ENCODE data around the gene VGF.

The VGF gene

DNA sequence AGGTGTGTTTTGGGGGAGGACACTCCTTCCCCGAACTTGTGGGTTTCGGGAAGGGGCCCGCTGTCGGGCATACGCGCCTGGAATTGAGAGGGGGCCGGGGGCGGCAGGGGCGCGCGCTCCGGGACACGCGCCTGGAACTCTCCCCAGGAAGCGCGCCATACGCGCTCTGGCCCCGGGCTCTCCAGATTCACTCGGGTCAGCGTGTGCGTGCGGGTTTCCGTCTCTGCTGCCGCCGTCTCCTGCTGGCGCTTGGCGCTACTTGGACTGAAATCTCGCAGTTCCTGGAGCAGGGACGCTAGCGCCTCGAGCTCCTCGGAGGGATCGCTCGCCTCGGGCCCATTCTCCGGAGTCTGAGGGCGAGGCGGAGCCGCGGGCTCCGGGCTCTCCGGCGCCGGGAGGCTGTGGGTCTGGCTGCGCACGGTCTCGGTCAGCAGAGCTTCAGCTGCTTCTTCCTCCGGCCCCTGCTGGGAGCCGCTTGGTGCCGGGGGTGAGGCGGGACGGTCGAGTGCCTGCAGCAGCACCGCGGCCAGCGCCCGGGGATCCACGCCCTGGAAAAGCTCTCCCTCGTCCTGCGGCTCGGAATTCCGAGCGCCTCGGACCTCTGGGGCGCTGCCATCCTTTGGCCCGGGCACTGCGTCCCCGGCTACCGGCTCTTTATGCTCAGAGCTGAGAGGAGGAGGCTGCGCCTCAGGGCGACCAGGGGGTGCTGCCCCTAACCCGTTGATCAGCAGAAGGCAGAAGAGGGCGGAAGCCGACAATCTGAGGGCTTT, 1.1 kb downstream of the VGF start (continued):
- TF ChIP-seq ZNF398 (tag by site-specific recombination; IDR thresholded peaks at IDR 0.05) = no peak
- no peak for TF ChIP-seq ZNF140 (tag by site-specific recombination; IDR thresholded peaks at IDR 0.05)
- TF ChIP-seq KLF7 (tag by site-specific recombination; IDR thresholded peaks at IDR 0.05; ENCODE audit: borderline replicate concordance) = no peak
- TF ChIP-seq GLI4 (tag by site-specific recombination; IDR thresholded peaks at IDR 0.05) = no peak
- TF ChIP-seq ZNF18 (tag by site-specific recombination; IDR thresholded peaks at IDR 0.05) = no peak
- no peak for TF ChIP-seq YY2 (tag by site-specific recombination; IDR thresholded peaks at IDR 0.05)
- TF ChIP-seq ZNF37A (tag by site-specific recombination; IDR thresholded peaks at IDR 0.05) = no peak
- TF ChIP-seq ZIC2 (tag by site-specific recombination; IDR thresholded peaks at IDR 0.05) = peak; percentile 38; the same call in 1 of the 2 replicates
- no peak for TF ChIP-seq ZSCAN16 (tag by site-specific recombination; IDR thresholded peaks at IDR 0.05)
- no peak for TF ChIP-seq RBAK (tag by site-specific recombination; IDR thresholded peaks at IDR 0.05)
- TF ChIP-seq ZNF830 (tag by site-specific recombination; IDR thresholded peaks at IDR 0.05; ENCODE audit: low read depth) = no peak
- no peak for TF ChIP-seq INSM2 (tag by site-specific recombination; IDR thresholded peaks at IDR 0.05)
- peak; percentile 24; the same call in 1 of the 2 replicates for TF ChIP-seq ZNF121 (tag by site-specific recombination; IDR thresholded peaks at IDR 0.05)
- TF ChIP-seq ZNF747 (tag by site-specific recombination; IDR thresholded peaks at IDR 0.05) = no peak
- 0 out of 2 replicates have a peak, but pooled peaks have one; percentile 5 for TF ChIP-seq ZNF561 (tag by site-specific recombination; IDR thresholded peaks at IDR 0.05; ENCODE audit: borderline replicate concordance)
- no peak for TF ChIP-seq ZNF777 (tag by site-specific recombination; IDR thresholded peaks at IDR 0.05; ENCODE audit: borderline replicate concordance)
- peak; percentile 34; the same call in 1 of the 2 replicates for TF ChIP-seq ZBTB17 (tag by site-specific recombination; IDR thresholded peaks at IDR 0.05)
- no peak for TF ChIP-seq AEBP2 (tag by site-specific recombination; IDR thresholded peaks at IDR 0.05; ENCODE audit: borderline replicate concordance)
- no peak for TF ChIP-seq ZNF2 (tag by site-specific recombination; IDR thresholded peaks at IDR 0.05)
- TF ChIP-seq, protein P1, sequence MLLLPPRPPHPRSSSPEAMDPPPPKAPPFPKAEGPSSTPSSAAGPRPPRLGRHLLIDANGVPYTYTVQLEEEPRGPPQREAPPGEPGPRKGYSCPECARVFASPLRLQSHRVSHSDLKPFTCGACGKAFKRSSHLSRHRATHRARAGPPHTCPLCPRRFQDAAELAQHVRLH (tag by site-specific recombination; IDR thresholded peaks at IDR 0.05) = no peak
- no peak for TF ChIP-seq ZNF544 (tag by site-specific recombination; IDR thresholded peaks at IDR 0.05)
- no peak for TF ChIP-seq ZSCAN30 (tag by site-specific recombination; IDR thresholded peaks at IDR 0.05)
- TF ChIP-seq ZNF266 (tag by site-specific recombination; IDR thresholded peaks at IDR 0.05; ENCODE audit: low read depth) = no peak
- TF ChIP-seq ZNF776 (tag by site-specific recombination; IDR thresholded peaks at IDR 0.05; ENCODE audit: borderline replicate concordance) = no peak
- no peak for TF ChIP-seq ZNF221 (tag by site-specific recombination; IDR thresholded peaks at IDR 0.05; ENCODE audit: borderline replicate concordance)
- peak; percentile 15; the same call in 1 of the 2 replicates for TF ChIP-seq ZBTB8A (tag by site-specific recombination; IDR thresholded peaks at IDR 0.05)
- 0 out of 2 replicates have a peak, but pooled peaks have one; percentile 9 for TF ChIP-seq ZNF341 (tag by site-specific recombination; IDR thresholded peaks at IDR 0.05; ENCODE audit: low read depth)
- no peak for TF ChIP-seq ZNF677 (tag by site-specific recombination; IDR thresholded peaks at IDR 0.05)
- TF ChIP-seq ZNF350 (tag by site-specific recombination; IDR thresholded peaks at IDR 0.05) = no peak
- TF ChIP-seq ZNF324 (tag by site-specific recombination; IDR thresholded peaks at IDR 0.05) = no peak
- TF ChIP-seq ZNF175 (tag by site-specific recombination; IDR thresholded peaks at IDR 0.05) = no peak
- TF ChIP-seq PBX3 (CRISPR knock-in tag; IDR thresholded peaks at IDR 0.05) = no peak
- TF ChIP-seq ZFP37 (tag by site-specific recombination; IDR thresholded peaks at IDR 0.05) = no peak
- no peak for TF ChIP-seq EGR2 (tag by site-specific recombination; IDR thresholded peaks at IDR 0.05; ENCODE audit: low read depth)

Data from HEK293 (cell line).